GM10266 (cell line): Measurements from ENCODE around the gene KCNG4.
"Not testable (repeated sequence)": the region's sequence is repeated elsewhere in the genome, so short reads cannot be mapped to it uniquely, and the experiment has no call there.

Experiments
- DNase-seq: peaks from one replicate; pipeline ENCODE4 v3.0.0; 2012; ENCODE audit errors: extremely low spot score
- TF ChIP-seq, protein P1 (sequence below): IDR thresholded peaks from 2 replicates; pipeline ENCODE4 v1.5.1; 2012; ENCODE audit warnings: mild to moderate bottlenecking, low read depth; ENCODE audit not compliant: control insufficient read depth, insufficient read depth; ENCODE audit errors: missing control alignments

The KCNG4 gene

DNA sequence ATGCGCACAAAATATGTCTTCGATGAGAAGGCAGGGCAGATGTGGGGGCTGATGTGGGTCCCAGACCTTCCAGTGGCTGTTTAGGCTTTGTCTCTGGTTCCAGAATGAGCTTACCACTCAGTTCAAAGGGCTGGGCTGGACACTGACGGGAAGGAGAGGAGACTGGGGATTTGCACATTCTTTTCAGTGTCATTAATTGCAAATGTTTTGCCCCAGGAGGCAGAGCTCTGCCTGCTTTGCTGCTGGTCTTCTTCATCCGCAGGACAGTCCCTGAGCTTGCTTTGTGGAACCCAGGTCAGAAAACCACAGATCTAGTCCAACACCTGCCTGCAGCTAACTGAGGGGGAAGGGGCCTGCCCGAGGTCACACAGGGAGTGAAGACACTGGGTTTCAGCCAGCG, 20.9 kb downstream of the KCNG4 start:
- TF ChIP-seq, protein P1, sequence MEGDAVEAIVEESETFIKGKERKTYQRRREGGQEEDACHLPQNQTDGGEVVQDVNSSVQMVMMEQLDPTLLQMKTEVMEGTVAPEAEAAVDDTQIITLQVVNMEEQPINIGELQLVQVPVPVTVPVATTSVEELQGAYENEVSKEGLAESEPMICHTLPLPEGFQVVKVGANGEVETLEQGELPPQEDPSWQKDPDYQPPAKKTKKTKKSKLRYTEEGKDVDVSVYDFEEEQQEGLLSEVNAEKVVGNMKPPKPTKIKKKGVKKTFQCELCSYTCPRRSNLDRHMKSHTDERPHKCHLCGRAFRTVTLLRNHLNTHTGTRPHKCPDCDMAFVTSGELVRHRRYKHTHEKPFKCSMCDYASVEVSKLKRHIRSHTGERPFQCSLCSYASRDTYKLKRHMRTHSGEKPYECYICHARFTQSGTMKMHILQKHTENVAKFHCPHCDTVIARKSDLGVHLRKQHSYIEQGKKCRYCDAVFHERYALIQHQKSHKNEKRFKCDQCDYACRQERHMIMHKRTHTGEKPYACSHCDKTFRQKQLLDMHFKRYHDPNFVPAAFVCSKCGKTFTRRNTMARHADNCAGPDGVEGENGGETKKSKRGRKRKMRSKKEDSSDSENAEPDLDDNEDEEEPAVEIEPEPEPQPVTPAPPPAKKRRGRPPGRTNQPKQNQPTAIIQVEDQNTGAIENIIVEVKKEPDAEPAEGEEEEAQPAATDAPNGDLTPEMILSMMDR, result no peak
- no peak for DNase-seq

DNA sequence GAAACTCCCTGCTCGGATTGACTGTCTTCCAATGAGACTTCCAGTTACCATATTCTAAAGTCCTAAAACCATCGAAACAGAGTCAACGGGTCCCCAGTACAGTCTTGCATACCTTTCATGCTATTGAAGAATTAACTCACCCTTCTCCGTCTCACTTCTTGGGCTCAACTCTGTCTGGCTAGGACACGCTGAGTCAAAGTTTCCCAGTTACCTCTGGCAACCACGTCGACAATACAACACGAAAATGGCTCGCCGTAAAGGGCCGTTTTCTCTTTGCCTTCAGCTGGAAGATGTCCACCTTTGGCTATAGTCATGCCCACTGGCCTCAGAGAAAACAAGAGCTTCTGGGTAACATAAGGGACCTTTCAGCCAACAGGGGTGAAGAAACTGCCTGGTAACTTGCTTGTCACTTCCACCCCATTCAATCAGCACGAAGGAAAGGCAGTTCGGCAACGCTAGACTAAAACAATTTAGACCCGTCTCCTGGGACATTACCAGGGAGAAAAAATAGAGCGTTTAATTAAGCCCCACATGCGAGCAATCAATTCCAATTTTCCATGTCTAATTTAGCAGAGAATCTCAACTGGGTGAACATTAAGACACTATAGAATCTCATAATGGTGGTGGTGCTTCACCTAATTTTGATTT, 21.5 kb downstream of the KCNG4 start:
- DNase-seq, result no peak
- TF ChIP-seq, protein P1, result no peak

DNA sequence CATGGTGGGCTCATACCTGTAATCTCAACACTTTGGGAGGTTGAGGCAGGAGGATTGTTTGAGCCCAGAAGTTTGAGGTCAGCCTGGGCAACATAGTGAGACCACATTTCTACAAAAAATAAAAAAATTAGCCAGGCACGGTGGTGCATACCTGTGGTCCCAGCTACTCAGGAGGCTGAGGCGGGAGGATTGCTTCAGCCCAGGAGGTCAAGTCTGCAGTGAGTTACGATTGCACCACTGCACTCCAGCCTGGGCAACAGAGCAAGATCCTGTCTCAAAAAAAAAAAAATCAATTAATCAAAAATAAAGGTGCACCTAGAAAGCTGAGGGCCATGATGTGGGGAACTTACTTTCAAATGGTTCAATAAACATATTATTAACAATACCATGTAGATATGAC, 23.7 kb downstream of the KCNG4 start:
- DNase-seq, result not testable (repeated sequence)

DNA sequence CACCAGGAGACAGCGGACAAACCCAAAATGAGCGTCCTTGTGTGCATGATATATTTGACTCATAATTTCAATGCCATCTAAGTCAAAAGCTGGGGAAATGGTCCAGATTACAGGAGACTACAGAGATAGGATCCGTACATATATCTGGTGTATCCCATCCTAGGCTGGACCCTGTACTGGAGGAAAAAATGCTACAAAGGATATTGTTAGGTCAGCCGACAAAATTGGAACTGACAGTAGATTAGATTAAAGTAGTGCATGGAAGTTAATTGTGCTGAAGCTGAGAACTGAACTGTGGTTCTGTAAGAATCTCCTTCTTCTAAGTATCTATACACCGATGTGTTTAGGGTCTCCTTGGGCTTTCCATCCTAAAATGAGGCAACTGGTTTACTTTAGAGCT, 24.3 kb downstream of the KCNG4 start:
- TF ChIP-seq, protein P1, result no peak
- no peak for DNase-seq

DNA sequence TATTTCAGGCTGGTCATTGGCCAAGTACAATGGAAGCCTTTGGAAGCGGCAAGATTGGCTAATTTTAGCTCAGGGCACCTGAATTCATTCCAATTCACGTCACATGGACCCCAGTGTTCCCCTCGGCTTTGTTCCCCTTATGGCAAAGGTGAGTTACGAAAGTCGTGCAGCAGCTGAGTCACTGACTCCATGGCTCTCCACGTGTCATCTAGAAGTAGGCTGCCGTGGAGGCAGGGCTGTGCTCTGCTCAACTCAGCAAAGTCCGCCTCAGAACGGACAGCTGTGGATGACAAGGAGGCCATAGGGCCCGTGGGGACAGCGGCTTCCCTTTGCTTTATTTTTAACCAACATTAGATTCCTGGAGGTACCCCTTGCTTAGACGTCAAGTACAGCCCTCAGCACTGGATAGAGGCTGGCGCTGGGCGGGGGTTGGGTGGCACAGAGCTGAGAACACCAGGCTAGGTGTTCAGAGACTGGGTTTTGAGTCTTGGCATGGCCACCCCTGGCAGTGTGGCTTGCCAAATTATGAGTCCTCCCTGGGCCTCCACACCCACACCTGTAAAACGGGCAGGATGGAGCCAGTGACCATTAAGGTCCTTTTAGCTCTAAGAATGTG, 25.3 kb downstream of the KCNG4 start:
- TF ChIP-seq, protein P1, result no peak
- DNase-seq, result no peak

DNA sequence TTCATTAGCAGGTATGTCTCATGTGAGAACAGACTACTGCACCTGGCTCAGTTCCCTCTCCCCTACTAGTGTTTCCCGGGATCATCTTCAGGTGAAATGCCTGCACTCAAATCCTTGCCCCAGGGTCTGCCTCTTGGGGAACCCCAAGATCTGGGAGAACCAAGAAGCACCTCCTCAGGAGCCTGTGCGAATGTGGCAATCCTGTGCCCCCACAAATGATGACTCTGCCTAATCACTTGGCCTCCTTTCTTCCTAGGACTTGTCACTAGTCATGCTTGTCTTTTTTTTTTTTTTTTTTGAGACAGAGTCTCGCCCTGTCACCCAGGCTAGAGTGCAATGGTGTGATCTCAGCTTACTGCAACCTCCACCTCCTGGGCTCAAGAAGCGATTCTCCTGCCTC, 27.2 kb downstream of the KCNG4 start:
- TF ChIP-seq, protein P1, result no peak
- no peak for DNase-seq

DNA sequence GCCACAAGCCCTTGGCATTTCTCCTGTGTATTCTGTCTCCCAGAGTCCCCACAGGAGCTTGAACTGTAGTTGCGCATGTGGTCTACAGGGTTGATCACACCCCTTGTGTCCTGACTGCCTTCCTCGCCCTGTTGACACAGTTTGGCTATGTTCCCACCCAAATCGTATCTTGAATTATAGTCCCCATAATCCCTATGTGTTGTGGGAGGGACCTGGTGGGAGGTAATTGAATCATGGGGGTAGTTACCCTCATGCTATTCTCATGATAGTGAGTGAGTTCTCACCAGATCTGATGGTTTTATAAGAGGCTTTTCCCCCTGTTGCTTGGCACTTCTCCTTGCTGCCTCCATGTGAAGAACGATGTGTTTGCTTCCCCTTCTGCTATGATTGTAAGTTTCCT, 27.7 kb downstream of the KCNG4 start:
- TF ChIP-seq, protein P1, result no peak
- DNase-seq, result no peak
